VCaP (cell line): ENCODE data around the gene KLK5.
A peak's percentile ranks its signal among the peaks of the same experiment; 100 is the strongest.

ENCODE experiments used
- H3K27ac ChIP-seq: fragments of 450-650 bp; 2 replicates; pipeline ENCODE4 v1.5.1; 2017
- TF ChIP-seq, protein P1 (sequence below): fragments of 450-650 bp; conservative IDR thresholded peaks from 2 replicates; pipeline ENCODE4 v1.5.1; 2017; ENCODE audit warnings: mild to moderate bottlenecking, moderate library complexity

Gene KLK5

DNA sequence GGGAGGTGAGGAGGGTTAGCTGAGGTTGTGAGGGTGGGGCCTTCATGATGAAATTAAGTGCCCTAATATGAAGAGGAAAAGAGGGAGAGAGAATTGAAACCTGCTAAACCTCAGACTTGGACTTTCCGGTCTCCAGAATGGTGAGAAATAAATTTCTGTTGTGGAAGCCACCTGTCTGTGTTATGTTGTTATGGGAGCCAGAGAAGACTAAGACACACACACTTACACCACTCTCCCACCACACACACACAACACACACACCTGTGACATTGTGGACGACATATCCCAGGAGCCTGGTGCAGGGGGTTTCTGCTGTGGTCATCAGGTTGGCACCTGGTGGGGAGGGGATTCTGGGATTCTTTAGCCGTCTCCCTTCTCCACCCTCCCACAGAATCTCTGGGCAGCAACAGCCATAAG is 55.6 kb downstream of the KLK5 start:
- peak overlapping the region; percentile 100 for H3K27ac ChIP-seq
- TF ChIP-seq, protein P1, sequence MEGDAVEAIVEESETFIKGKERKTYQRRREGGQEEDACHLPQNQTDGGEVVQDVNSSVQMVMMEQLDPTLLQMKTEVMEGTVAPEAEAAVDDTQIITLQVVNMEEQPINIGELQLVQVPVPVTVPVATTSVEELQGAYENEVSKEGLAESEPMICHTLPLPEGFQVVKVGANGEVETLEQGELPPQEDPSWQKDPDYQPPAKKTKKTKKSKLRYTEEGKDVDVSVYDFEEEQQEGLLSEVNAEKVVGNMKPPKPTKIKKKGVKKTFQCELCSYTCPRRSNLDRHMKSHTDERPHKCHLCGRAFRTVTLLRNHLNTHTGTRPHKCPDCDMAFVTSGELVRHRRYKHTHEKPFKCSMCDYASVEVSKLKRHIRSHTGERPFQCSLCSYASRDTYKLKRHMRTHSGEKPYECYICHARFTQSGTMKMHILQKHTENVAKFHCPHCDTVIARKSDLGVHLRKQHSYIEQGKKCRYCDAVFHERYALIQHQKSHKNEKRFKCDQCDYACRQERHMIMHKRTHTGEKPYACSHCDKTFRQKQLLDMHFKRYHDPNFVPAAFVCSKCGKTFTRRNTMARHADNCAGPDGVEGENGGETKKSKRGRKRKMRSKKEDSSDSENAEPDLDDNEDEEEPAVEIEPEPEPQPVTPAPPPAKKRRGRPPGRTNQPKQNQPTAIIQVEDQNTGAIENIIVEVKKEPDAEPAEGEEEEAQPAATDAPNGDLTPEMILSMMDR: no peak

DNA sequence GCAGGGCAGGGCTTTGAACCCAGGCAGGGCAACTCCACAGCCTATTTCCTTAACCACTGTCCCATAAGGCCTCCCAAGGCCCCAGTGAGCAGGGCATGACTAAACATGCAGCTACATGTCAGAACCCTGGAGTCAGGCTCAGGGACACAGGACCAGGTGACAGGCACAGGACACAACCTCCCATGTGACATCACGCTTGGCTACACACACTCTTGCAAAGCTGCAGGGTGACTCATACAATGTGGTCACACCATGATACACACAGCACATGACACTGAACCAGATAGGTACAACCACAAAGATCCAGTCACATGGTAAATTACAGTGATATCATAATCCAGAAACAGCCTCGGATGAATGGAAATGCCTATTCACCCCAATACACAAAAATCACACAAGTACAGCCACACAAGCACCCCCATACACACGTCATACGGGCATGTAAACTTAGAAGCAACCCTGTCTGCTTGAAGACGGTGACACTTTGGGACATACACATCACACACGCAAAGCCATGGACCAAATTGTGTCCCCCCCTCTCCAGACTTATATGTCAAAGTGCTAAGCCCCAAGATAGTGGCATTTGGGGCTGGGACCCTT is 56.1 kb downstream of the KLK5 start:
- peak overlapping the region; percentile 100 for H3K27ac ChIP-seq
- TF ChIP-seq, protein P1: no peak

DNA sequence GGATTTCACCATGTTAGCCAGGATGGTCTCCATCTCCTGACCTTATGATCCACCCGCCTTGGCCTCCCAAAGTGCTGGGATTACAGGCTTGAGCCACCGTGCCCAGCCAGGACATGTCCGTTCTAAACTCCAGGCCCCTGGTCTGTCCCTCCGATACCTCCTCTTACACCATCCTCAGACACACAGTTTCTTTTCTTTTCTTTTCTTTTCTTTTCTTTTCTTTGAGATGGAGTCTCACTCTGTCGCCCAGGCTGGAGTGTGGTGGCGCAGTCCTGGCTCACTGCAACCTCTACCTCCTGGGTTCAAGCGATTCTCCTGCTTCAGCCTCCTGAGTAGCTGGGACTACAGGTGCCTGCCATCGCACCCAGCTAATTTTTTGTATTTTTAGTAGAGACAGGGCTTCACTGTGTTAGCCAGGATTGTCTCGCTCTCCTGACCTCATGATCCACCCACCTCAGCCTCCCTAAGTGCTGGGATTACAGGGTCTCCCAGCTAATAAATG is 56.7 kb downstream of the KLK5 start:
- peak overlapping the region; percentile 100 for H3K27ac ChIP-seq

DNA sequence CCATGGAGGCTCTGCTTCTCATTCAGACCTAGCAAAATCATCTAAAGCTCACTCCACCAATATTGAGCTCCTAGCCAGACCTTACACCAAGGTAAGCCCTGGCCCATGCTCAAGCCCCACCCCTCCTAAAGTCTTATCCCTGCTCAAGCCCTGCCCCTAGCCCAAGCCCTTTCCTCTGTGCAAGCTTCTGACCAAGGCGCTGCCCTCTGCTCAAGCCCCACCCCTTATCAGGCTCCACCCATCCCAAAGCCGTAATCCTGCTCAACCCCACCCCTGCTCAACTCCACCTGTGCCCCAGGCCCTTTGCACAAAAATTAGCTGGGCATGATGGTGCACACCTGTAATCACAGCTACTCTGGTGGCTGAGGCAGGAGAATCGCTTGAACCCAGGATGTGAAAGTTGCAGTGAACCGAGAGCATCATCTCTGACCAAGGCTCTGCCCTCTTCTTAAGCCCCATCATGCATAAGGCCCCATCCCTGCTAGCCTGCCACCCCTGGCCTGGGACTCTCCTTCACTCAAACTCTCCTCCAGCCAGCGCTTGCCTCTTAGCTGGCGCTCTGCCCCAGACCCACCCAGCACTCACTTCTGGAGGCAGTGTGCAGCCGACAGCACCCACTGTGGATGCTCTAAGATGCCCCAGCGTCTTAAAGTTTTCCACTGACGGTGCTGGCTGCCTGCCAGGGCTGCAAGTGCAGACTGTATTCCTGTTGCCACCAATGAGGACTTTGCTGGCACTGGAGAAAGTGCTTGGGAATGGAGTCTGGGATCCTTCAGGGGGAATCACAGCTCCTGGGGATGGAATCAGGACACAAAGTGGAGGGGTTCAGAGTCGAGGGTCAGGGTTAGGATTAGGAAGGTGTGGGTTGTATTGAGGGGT is 58.1 kb downstream of the KLK5 start:
- H3K27ac ChIP-seq: peak overlapping the region; percentile 100; the same call in 1 of the 2 replicates
- TF ChIP-seq, protein P1: no peak
